Esophagus squamous epithelium (tissue), 4 donors: ENCODE data around the gene COL5A2.

ENCODE experiments used
- POLR2A ChIP-seq, 4 donors: fragments of 450-650 bp; IDR thresholded peaks; one replicate each; pipeline ENCODE4 v1.6.1; 2017; ENCODE audit warnings: antibody characterized with exemption in 4 of 4, mild to moderate bottlenecking in 4 of 4, moderate library complexity in 3 of 4
- TF ChIP-seq, protein P1 (sequence below), 6 experiments: fragments of 450-650 bp in 4 of 6; fragments of 200-600 bp in 2 of 6; sonication (generic) in 2 of 6; IDR thresholded peaks; one replicate each; pipeline ENCODE4 v1.5.1; 2016 to 2019; ENCODE audit warnings: antibody characterized with exemption in 6 of 6, mild to moderate bottlenecking in 4 of 6, moderate library complexity in 4 of 6

GRCh38 chr2:189104934-189105333 is 74.6 kb downstream of the COL5A2 start:
- TF ChIP-seq, protein P1, sequence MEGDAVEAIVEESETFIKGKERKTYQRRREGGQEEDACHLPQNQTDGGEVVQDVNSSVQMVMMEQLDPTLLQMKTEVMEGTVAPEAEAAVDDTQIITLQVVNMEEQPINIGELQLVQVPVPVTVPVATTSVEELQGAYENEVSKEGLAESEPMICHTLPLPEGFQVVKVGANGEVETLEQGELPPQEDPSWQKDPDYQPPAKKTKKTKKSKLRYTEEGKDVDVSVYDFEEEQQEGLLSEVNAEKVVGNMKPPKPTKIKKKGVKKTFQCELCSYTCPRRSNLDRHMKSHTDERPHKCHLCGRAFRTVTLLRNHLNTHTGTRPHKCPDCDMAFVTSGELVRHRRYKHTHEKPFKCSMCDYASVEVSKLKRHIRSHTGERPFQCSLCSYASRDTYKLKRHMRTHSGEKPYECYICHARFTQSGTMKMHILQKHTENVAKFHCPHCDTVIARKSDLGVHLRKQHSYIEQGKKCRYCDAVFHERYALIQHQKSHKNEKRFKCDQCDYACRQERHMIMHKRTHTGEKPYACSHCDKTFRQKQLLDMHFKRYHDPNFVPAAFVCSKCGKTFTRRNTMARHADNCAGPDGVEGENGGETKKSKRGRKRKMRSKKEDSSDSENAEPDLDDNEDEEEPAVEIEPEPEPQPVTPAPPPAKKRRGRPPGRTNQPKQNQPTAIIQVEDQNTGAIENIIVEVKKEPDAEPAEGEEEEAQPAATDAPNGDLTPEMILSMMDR (IDR thresholded peaks at IDR 0.05) = no peak
- no peak for TF ChIP-seq POLR2A (IDR thresholded peaks at IDR 0.05)
